ENCODE results near the gene CDC16. TPM values are rescaled to one million over a fixed set of nuclear protein-coding genes. Genes with fewer than 3 reads are reported as not detected.

Gene CDC16
- total and polyA plus RNA-seq, 9 of the 15 experiments (the other 6 are each of a cell fraction or from before 2014, with no cell fraction given): 23.2 to 102 (median 51.6) TPM

DNA sequence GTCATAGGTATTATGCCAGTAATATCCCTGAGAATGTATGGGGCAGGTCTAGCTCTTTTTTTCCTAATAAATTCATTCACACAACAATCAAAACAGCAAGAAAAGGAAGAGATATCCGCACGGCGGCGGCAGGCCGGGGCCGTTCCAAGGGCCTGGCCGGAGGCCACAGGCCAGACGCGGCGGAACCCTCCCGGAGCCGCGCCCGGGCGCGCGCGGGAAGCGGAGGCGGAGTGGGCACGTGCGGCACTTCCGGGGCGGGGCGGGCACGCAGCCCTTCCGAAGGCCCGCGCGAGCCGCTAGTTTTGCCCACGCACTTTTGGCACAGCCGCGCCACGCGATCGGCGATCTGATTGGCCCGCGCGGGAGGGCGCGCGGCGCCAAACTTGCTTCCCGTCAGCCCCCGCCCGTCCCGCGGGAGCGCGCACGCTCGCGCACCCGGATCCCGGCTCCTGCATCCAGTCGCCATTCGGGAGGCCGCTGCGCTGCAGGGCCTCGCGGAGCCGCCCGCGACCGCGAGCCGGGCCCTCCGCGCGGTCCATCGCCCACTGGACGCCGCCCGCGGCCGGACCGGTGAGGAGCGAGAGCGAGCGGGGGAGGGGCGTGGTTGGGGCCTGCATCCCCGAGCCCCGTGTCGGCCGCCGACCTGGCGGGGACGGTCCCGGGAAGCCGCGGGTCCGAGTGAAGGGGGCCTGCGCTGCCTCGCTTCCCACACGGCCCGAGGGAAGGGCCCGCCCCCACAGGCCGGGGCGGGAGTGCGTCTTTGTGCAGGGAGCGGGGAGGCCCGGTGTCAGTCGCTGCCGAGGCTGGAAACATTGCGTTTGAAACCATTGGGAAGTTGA, 79.6 kb downstream of the CDC16 start, which contains the start of gene CHAMP1 (continued):
- TF ChIP-seq, protein P1, sequence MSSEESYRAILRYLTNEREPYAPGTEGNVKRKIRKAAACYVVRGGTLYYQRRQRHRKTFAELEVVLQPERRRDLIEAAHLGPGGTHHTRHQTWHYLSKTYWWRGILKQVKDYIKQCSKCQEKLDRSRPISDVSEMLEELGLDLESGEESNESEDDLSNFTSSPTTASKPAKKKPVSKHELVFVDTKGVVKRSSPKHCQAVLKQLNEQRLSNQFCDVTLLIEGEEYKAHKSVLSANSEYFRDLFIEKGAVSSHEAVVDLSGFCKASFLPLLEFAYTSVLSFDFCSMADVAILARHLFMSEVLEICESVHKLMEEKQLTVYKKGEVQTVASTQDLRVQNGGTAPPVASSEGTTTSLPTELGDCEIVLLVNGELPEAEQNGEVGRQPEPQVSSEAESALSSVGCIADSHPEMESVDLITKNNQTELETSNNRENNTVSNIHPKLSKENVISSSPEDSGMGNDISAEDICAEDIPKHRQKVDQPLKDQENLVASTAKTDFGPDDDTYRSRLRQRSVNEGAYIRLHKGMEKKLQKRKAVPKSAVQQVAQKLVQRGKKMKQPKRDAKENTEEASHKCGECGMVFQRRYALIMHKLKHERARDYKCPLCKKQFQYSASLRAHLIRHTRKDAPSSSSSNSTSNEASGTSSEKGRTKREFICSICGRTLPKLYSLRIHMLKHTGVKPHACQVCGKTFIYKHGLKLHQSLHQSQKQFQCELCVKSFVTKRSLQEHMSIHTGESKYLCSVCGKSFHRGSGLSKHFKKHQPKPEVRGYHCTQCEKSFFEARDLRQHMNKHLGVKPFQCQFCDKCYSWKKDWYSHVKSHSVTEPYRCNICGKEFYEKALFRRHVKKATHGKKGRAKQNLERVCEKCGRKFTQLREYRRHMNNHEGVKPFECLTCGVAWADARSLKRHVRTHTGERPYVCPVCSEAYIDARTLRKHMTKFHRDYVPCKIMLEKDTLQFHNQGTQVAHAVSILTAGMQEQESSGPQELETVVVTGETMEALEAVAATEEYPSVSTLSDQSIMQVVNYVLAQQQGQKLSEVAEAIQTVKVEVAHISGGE (CRISPR knock-in tag; IDR thresholded peaks at IDR 0.05): peak in 2 of 3 experiments; percentile 79 to 96; a peak in 5 of 6 replicates
- no peak for TF ChIP-seq ZNF696 (CRISPR knock-in tag; conservative IDR thresholded peaks at IDR 0.05)
- peak; percentile 27 for TF ChIP-seq HNRNPLL (IDR thresholded peaks at IDR 0.05; ENCODE audit: low read depth, low read length, poor library complexity, severe bottlenecking)
- peak; percentile 81 for TF ChIP-seq POLR2A (conservative IDR thresholded peaks at IDR 0.05)
- TF ChIP-seq PYGO2 (tag; IDR thresholded peaks at IDR 0.05): no peak
- peak; percentile 53 for TF ChIP-seq ELF1 (tag; IDR thresholded peaks at IDR 0.05)
- no peak for TF ChIP-seq COPS2 (conservative IDR thresholded peaks at IDR 0.05)
